SK-N-SH (cell line): ENCODE results near the gene CCNF. TPM values are rescaled to one million over a fixed set of nuclear protein-coding genes. Genes with fewer than 3 reads are reported as not detected.

ENCODE experiments used
- CTCF ChIA-PET: fragments of 300-600, 350-600 bp; formaldehyde crosslinking; extraction: SDS; loops from one replicate; lab custom pipeline; 2021; lab: Yijun Ruan, JAX
- POLR2A ChIA-PET: fragments of 350-600 bp; sonication (Branson Sonifier 250); formaldehyde crosslinking; extraction: SDS; loops from one replicate; lab custom pipeline; 2020; ENCODE audit warnings: antibody characterized with exemption, inconsistent platforms; lab: Yijun Ruan, JAX
- DNase-seq: peaks from one replicate; pipeline ENCODE4 v3.0.0; 2012
- H2AFZ ChIP-seq: fragments of 200-600 bp; sonication (generic); 2 replicates; pipeline ENCODE4 v1.8.1; 2016; ENCODE audit warnings: antibody characterized with exemption, mild to moderate bottlenecking, low read depth
- H3F3A ChIP-seq: fragments of 200-600 bp; sonication (generic); replicated peaks from 2 replicates; pipeline ENCODE3; 2016; ENCODE audit warnings: antibody characterized with exemption, mild to moderate bottlenecking; ENCODE audit not compliant: insufficient read depth
- H3K27ac ChIP-seq, 2 experiments: fragments of 200-500 bp in 1 of 2; fragments of 200-600 bp in 1 of 2; sonication (Bioruptor generic) in 1 of 2; sonication (generic), shearing (Covaris generic) in 1 of 2; 2 replicates each; pipeline versions ENCODE4 v1.5.1 to v1.6.1; 2014 to 2016; ENCODE audit warnings: low read depth in 2 of 2, inconsistent platforms in 1 of 2, low read length in 1 of 2, mild to moderate bottlenecking in 1 of 2, mixed read lengths in 1 of 2
- H3K27me3 ChIP-seq: fragments of 200-600 bp; sonication (generic), shearing (Covaris generic); 2 replicates; pipeline ENCODE4 v1.6.1; 2016; ENCODE audit warnings: mixed run types; ENCODE audit not compliant: insufficient read depth
- H3K36me3 ChIP-seq, 2 experiments: fragments of 200-500 bp in 1 of 2; fragments of 200-600 bp in 1 of 2; sonication (Bioruptor generic) in 1 of 2; sonication (generic) in 1 of 2; replicated peaks in 1 of 2; 2 replicates each; pipeline versions ENCODE3 to v1.5.1; 2014 to 2016; ENCODE audit warnings: low read length in 1 of 2, mild to moderate bottlenecking in 1 of 2; ENCODE audit not compliant: insufficient read depth in 2 of 2, control insufficient read depth in 1 of 2
- H3K4me1 ChIP-seq, 2 experiments: fragments of 200-500 bp in 1 of 2; fragments of 200-600 bp in 1 of 2; sonication (Bioruptor generic) in 1 of 2; sonication (generic), shearing (Covaris generic) in 1 of 2; 2 replicates each; pipeline versions ENCODE4 v1.5.1 to v1.6.1; 2014 to 2016; ENCODE audit warnings: low read depth in 1 of 2, low read length in 1 of 2, mixed run types in 1 of 2; ENCODE audit not compliant: insufficient read depth in 2 of 2, control insufficient read depth in 1 of 2
- H3K4me2 ChIP-seq: fragments of 200-600 bp; sonication (generic), shearing (Covaris generic); 2 replicates; pipeline ENCODE4 v1.6.1; 2017; ENCODE audit warnings: mixed run types
- H3K4me3 ChIP-seq, 2 experiments: fragments of 200-500 bp in 1 of 2; fragments of 200-600 bp in 1 of 2; sonication (Bioruptor generic) in 1 of 2; sonication (generic), shearing (Covaris generic) in 1 of 2; 2 replicates each; pipeline versions ENCODE4 v1.5.1 to v1.8.1; 2014 to 2016; ENCODE audit warnings: low read depth in 2 of 2, inconsistent platforms in 1 of 2, low read length in 1 of 2, mild to moderate bottlenecking in 1 of 2, mixed read lengths in 1 of 2, moderate library complexity in 1 of 2
- H3K79me2 ChIP-seq: fragments of 200-600 bp; sonication (generic); 2 replicates; pipeline ENCODE4 v1.8.1; 2017; ENCODE audit warnings: mild to moderate bottlenecking; ENCODE audit not compliant: insufficient read depth
- H3K9ac ChIP-seq: fragments of 200-600 bp; sonication (generic); 2 replicates; pipeline ENCODE4 v1.6.1; 2017; ENCODE audit warnings: mixed run types
- H3K9me2 ChIP-seq: fragments of 200-600 bp; sonication (generic); 2 replicates; pipeline ENCODE4 v1.6.1; 2017; ENCODE audit warnings: mixed run types
- H3K9me3 ChIP-seq: fragments of 200-600 bp; sonication (generic); 2 replicates; pipeline ENCODE4 v1.6.1; 2017; ENCODE audit warnings: mixed run types, mild to moderate bottlenecking, moderate library complexity
- H4K20me1 ChIP-seq: fragments of 200-600 bp; sonication (generic); 2 replicates; pipeline ENCODE4 v1.6.1; 2017; ENCODE audit warnings: mild to moderate bottlenecking, mixed run types; ENCODE audit not compliant: insufficient read depth
- CTCF ChIP-seq: fragments of 200-600 bp; sonication (generic); IDR thresholded peaks from 2 replicates; pipeline ENCODE4 v1.6.1; 2017; ENCODE audit warnings: antibody characterized with exemption, mild to moderate bottlenecking, moderate library complexity
- EP300 ChIP-seq, 2 experiments: IDR thresholded peaks; 2 replicates each; pipeline versions ENCODE4 v1.4.0 to v1.6.1; 2012; ENCODE audit warnings: borderline replicate concordance in 1 of 2, low read depth in 1 of 2, low read length in 1 of 2
- EZH2phosphoT487 ChIP-seq: fragments of 200-600 bp; sonication (generic); IDR thresholded peaks from 2 replicates; pipeline ENCODE4 v1.6.1; 2017; ENCODE audit warnings: low read depth, mixed run types, mild to moderate bottlenecking, antibody characterized with exemption, moderate library complexity, borderline replicate concordance
- FOSL2 ChIP-seq: IDR thresholded peaks from 2 replicates; pipeline ENCODE4 v1.4.0; 2012; ENCODE audit warnings: low read depth, mild to moderate bottlenecking, moderate library complexity, borderline replicate concordance
- GABPA ChIP-seq: IDR thresholded peaks from 2 replicates; pipeline ENCODE4 v1.4.0; 2012; ENCODE audit warnings: low read depth, mild to moderate bottlenecking
- MXI1 ChIP-seq: IDR thresholded peaks from 2 replicates; pipeline ENCODE4 v1.6.1; 2012; ENCODE audit warnings: mild to moderate bottlenecking, low read depth, low read length, improper control_type of control experiment
- NRF1 ChIP-seq: IDR thresholded peaks from 2 replicates; pipeline ENCODE4 v1.6.1; 2012; ENCODE audit warnings: low read depth, mild to moderate bottlenecking, low read length
- PBX3 ChIP-seq: IDR thresholded peaks from 2 replicates; pipeline ENCODE4; 2012
- RAD21 ChIP-seq: IDR thresholded peaks from 2 replicates; pipeline ENCODE4 v1.6.1; 2012; ENCODE audit warnings: mild to moderate bottlenecking, low read length
- RCOR1 ChIP-seq: fragments of 150-350 bp; IDR thresholded peaks from 2 replicates; pipeline ENCODE4 v1.6.1; 2017; ENCODE audit warnings: antibody characterized with exemption, low read length
- RXRA ChIP-seq: IDR thresholded peaks from 2 replicates; pipeline ENCODE4 v1.4.0; 2012; ENCODE audit warnings: low read depth, mild to moderate bottlenecking, borderline replicate concordance
- SMC3 ChIP-seq: IDR thresholded peaks from 2 replicates; pipeline ENCODE4 v1.6.1; 2012; ENCODE audit warnings: low read depth, low read length, improper control_type of control experiment
- USF1 ChIP-seq: IDR thresholded peaks from 2 replicates; pipeline ENCODE4 v1.4.0; 2012; ENCODE audit warnings: low read depth, borderline replicate concordance
- USF2 ChIP-seq: fragments of 150-350 bp; IDR thresholded peaks from 2 replicates; pipeline ENCODE4 v1.6.1; 2017; ENCODE audit warnings: antibody characterized with exemption, low read length, low read depth, borderline replicate concordance
- YY1 ChIP-seq: IDR thresholded peaks from 2 replicates; pipeline ENCODE4 v1.4.0; 2012; ENCODE audit warnings: low read depth, mild to moderate bottlenecking
- ZBTB33 ChIP-seq: IDR thresholded peaks from 2 replicates; pipeline ENCODE4 v1.4.0; 2012; ENCODE audit warnings: low read depth, borderline replicate concordance
- WGBS: methylation state at CpG from one replicate; pipeline ENCODE4 v1.1.6; 2017; ENCODE audit warnings: low lambda C conversion rate; 5-methylcytosine and 5-hydroxymethylcytosine counted together
- polyA plus RNA-seq, 3 experiments: library from polyadenylated mRNA; depleted of rRNA; stranded (reverse); fragments of >200 nt; gene quantifications; 2 replicates each; pipeline ENCODE4 v1.2.3, GENCODE V29; 2012

The CCNF gene
- polyA plus RNA-seq, 1 of the 3 experiments (the other 2 are of a cell fraction) = 4.6 TPM

GRCh38 chr16:2500430-2500917, 71.2 kb downstream of the CCNF start (continued):
- TF ChIP-seq ZBTB33 (no peak), USF2 (no peak), GABPA (no peak), EZH2phosphoT487 (no peak), RCOR1 (no peak), RXRA (no peak)

- H3K9ac ChIP-seq = no peak overlapping the region
- ChIA-PET CTCF (interaction anchor here (0.6 to 4.3 kb wide), 42 partner anchors 11 to 306 kb away, joined by 3 to 95 read pairs (median 4); partner anchors contain the start of genes ABCA3, AMDHD2, ATP6V0C and CCNF), POLR2A (interaction anchor here (1.0 to 2.6 kb wide), 7 partner anchors 18 to 71 kb away, joined by 4 to 19 read pairs (median 4); partner anchors contain the start of genes AMDHD2, CCNF, NTN3 and TBC1D24)
- no peak for TF ChIP-seq FOSL2
- peak; percentile 30; the same call in 1 of the 2 replicates for TF ChIP-seq MXI1
- TF ChIP-seq CTCF = peak; percentile 96
- peak; percentile 96 for TF ChIP-seq RAD21
- TF ChIP-seq USF2 = no peak
- no peak for TF ChIP-seq GABPA
- no peak for TF ChIP-seq NRF1
- no peak for TF ChIP-seq ZBTB33
- TF ChIP-seq EP300 (IDR thresholded peaks at IDR 0.05; ENCODE audit: borderline replicate concordance in 1 of 2, low read depth in 1 of 2, low read length in 1 of 2) = no peak
- TF ChIP-seq USF1 = peak; percentile 62; the same call in 1 of the 2 replicates
- TF ChIP-seq YY1 = no peak
- TF ChIP-seq SMC3 = peak; percentile 84
- no peak for TF ChIP-seq PBX3
Observed at GRCh38 chr16:2500918-2501750, 71.9 kb downstream of the CCNF start.

More at GRCh38 chr16:2500918-2501750, 71.9 kb downstream of the CCNF start:
- 4% methylated on average over 9 of the region's 23 CpGs for WGBS
- H2AFZ ChIP-seq = peak overlapping the region; percentile 60; the same call in 1 of the 2 replicates
- no peaks in the 10 kb centered on the region for H3K9me2 ChIP-seq
- peaks cover 4% of the 10 kb centered on the region for H3F3A ChIP-seq
- no peaks in the 10 kb centered on the region for H3K79me2 ChIP-seq
- no peaks in the 10 kb centered on the region for H3K9me3 ChIP-seq
- DNase-seq = peak; percentile 95
- H3K4me2 ChIP-seq = peak overlapping the region; percentile 10; the same call in 1 of the 2 replicates
- peak overlapping the region; percentile 27 to 34; a peak in 2 of 4 replicates for H3K4me3 ChIP-seq
- no peaks in the 10 kb centered on the region for H3K27me3 ChIP-seq
- H3K27ac ChIP-seq = peak overlapping the region in 1 of 2 experiments; percentile 50; a peak in 1 of 4 replicates
- H3K36me3 ChIP-seq = peaks cover 0 to 15% of the 10 kb centered on the region in 2 experiments
- peaks cover 0 to 27% of the 10 kb centered on the region in 2 experiments; a peak in 1 of 4 replicates for H3K4me1 ChIP-seq
- 0 out of 2 replicates have a peak, but pooled peaks cover 4% of the 10 kb centered on the region for H4K20me1 ChIP-seq
